Hematopoietic multipotent progenitor cell treated with erythropoietin and hydrocortisone succinate and interleukin-3 and kit ligand, for 15 days (in vitro differentiated cells): ENCODE results near the gene ITIH4.
A peak's percentile ranks its signal among the peaks of the same experiment; 100 is the strongest.

Source experiments
- DNase-seq: peaks from one replicate; pipeline ENCODE4 v3.0.0-alpha.2; 2015; ENCODE audit warnings: low spot score

ITIH4 gene

GRCh38 chr3:52830535-52831258, at the start of gene ITIH4:
Gene ITIH4, minus strand, starts transcription at chr3:52830672. Its CDS starts 30 bp downstream, at chr3:52830642.
- DNase-seq, result no peak

DNA sequence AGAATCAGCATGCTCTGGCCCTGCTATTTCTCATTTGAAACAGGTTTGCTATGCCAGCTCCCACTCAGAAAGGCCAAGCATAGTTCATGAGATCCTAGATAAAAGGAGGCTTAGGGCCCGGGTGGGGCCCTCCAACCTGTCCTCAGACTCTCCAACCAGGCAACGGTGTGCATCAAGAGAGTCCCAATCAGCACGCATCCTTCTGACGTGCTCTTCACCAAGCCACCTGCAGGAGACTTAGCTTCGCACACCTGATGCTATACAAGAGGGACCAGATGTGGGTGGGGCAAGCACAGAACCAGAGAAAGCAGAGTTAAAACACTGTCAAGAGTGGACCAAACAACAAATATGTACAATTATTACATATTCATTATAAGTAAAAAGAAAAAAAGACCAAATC, 49.6 kb upstream of the ITIH4 start:
- no peak for DNase-seq

DNA sequence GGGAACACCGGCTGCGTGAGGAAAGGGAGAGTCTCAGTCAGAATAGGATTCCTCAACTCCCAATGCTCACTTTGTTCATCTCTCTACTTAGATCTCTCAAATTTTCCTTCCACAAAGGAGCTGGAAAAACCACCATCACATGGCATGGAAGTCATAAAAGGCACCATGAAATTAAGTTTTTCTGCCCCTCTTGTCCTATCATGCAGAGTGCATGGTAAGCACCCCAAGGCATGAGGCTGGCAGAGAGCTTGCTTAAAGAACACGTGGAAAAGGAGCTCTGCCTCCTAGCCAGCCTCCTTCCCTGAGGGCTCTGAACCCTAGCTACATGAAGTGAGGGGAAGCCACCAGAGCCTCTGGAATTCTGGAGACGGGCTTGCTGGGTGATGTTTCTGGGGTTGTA, 49.1 kb upstream of the ITIH4 start:
- no peak for DNase-seq

DNA sequence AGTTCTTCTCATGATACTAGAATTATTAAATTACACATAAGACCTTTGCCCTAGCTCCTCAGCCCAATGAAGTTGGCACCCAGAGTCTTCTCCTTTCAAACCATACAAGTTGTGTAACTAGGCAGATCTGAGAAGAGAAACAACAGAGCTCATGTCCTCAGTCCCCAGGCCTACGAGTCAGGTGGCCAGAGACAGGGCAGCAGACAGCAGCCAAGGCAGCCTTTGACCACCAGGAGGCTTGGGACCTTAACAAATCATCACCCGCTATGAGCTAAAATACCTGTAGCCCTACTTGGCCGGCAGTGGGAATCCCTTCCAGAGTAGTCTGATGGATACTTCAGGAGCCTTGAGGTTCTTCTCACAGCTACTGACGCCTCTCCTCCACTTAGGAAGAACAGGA, 48.6 kb upstream of the ITIH4 start:
- no peak for DNase-seq

- DNase-seq, result no peak
These were observed 46.6 kb upstream of the ITIH4 start for GRCh38 chr3:52877085-52877484.

DNA sequence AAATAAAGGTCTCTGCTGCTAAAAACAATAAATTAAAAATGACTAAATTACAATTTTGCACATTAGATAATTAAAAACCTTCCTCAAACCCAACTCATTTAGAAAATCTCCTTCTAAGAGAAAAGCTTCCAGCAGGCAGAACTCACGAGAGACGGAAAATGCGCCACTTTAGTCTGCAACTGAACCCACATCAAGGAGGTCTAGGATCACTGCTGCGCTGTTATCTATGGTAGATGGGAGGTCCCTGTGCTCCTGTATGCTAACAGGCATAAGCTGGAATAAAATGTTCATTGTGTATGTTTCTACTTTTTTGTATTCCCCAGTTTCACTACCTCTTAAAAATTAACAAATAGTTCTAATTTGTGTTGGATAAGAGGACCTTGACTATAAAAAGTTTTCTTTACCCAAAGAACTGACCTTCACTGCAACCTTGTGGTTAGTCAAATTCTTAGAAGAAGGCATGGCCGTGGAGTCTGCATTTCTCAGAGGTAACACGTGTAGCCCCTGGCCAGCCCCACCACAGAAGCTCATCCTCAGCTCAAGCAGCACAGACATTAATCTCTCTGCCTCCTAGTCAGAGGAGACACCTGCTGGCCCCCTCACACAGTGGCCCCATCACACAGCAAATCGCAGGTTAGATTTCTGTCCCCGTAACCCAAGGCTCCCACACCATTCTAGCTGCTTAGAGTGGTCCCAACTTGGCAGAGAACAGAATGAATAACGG, 44.6 kb upstream of the ITIH4 start:
- no peak for DNase-seq

DNA sequence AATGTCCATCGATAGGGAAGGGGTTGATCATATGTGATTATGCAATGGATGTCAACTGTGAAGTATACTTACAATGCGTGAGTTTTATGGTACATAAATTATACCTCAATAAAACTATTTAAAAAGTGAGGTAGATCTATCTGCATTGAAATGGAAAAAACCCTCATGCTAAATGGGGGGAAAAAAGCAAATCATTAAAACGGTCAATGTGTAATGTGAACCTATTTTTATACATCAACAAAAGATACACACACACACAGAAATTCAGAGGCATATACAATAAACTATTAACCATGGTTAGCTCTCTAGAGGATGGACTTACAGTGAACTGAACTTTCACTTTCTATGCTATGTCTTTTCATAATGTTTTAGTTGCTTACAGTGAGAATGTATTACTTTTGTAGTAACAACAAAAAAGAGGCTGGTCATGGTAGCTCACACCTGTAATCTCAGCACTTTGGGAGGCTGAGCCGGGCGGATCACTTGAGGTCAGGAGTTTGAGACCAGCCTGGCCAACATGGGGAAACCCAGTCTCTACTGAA, 43.8 kb upstream of the ITIH4 start:
- DNase-seq, result no peak

GRCh38 chr3:52873433-52874159, 43.1 kb upstream of the ITIH4 start:
- no peak for DNase-seq

DNA sequence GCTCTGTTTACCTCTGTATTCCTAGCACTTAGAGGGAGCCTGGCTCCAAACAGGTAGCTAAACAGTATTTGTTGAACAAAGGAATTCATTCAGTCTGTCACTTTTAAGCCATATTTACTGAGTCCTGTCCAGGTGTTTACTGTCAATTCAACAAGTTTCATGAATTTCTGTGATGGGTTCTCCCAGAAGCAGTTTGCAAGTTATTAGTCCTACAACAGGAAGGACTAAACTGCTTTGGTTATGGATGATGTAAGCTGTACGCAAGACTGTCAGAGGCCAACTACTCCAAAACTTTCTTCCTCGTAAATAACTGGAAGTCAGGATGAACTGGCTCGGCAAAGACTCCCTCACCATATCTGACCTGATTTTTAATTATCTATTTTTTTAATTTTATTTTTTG, 41.8 kb upstream of the ITIH4 start:
- no peak for DNase-seq

DNA sequence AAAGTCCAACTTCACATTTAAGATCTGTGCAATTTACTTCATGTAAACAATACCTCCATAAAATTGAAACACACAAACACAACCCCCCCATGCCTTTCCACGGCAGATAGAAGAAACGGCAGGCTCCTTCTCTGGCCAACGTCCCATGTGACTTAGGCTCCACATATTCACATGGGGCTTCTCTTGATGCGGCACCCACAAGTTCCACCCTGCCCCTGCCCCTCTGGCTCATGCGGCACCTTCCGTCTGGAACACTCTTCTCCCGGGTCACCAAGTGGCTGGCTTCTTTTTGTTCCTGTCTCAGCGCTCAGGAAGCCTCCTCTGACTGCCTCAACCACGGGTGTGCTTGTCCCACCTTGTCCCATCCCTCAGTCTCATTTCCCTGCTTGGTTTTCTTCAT, 41.3 kb upstream of the ITIH4 start:
- DNase-seq, result no peak

GRCh38 chr3:52870471-52870870, 40.0 kb upstream of the ITIH4 start:
- DNase-seq, result no peak

DNA sequence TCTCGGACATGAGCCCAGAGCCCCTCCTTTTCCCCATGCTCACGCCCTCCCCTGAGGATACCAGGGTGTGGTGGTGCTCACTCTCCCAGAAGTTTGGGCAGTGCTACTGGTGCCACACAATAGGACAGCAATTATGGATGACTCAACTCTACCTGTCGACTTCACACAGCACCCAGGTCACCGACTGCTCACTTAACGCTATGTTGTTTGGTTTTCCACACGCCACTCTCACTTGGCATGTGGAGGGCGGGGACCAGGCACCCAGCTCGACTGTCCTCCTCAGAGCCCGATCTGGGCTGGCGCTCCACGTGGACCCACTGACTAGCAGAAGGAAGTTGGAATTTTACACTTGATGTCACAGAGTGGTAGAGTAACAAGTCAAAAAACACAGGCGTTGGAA, 36.0 kb upstream of the ITIH4 start:
- DNase-seq, result no peak

GRCh38 chr3:52865994-52866393, 35.5 kb upstream of the ITIH4 start:
- no peak for DNase-seq

DNA sequence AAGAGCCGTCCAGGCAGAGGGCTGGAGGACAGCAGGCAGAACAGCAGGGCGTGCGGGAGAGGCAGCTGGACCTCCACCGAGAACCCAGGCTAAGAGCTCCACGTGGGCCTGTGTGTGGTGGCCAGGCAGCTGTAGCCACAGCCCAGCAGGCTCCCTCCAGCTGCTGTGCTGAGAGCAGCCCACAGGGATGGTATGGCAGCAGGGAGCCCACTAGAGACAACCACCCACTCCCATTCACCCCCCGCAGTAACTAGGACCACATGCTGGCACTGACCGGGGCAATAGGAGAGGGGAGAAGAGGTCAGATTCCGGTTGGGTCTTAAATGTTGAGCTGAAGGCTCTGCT, 29.9 kb upstream of the ITIH4 start:
- no peak for DNase-seq

DNA sequence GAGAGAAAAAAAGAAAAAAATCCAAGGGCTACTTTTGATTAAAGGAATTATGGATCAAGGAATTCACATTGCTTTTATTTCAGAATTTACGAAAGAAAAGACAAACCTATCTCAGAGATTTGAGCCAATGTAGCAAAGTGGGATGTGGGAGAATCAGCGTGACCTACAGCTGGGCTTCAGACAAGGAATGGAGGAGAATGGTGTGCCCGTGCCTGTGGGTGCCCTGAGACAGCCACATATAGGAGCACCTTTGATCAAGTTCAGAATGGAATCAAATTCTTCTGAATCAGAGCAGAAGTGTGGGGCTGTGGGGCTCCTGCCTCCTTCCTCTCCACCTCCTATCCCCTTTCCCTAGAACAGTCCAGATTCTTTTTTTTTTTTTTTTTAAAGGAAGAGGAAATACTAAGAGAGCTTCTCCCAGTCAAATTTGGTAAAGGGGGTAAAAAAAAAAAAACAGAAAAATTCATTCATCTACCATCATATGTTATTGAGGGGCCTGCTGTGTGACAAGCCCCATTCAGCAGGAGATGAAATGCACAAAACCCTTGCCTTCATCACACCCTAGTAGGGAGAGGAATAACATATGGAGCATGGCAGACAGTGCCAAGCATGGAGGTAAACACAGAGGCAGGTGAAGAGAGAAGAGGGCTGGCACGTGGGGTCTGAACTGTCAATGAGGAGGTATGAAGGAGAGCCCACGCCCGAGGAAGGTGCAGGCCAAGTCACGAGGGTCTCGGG, 29.4 kb upstream of the ITIH4 start:
- DNase-seq, result no peak

DNA sequence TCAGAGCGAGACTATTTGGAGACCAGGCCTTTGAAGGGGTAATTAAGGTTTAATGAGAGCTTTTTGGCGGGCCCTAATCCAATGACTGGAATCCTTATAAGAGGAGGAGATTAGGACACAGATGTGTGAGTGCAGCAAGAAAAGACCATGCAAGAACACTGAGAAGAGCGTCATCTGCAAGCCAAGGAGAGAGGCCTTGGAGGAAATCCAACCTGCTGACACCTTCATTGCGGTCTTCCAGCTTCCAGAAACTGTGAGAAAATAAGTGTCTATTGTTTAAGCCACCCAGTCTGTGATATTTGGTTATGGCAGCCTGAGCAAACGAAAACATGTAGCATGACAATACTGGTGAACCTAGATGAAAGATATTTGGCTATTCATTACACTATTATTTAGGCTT, 27.4 kb upstream of the ITIH4 start:
- DNase-seq, result no peak

- no peak for DNase-seq
These were observed 26.7 kb upstream of the ITIH4 start for GRCh38 chr3:52857133-52857532.

- no peak for DNase-seq
These were observed 26.2 kb upstream of the ITIH4 start for GRCh38 chr3:52856666-52857065.

GRCh38 chr3:52854013-52854412, 23.5 kb upstream of the ITIH4 start:
- DNase-seq, result no peak

DNA sequence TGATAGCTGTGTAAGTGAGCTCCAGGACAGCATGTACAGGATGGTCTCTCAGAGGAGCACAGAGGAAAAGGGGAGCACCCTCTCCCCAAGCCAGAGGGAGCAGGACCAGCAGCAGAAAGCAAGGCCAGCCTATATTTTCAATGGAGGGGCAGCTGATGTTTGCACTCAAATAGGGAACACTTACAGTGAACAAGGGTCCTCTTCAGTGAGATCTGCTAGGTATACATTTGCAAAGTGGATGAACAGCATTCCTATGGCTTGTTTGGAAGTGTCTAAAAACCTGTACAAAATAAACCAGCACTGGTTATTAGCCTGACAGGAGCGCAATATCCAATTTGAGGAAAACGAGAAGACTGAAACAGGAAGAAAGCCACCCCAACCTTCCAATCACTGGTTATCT, 21.9 kb upstream of the ITIH4 start:
- no peak for DNase-seq

DNA sequence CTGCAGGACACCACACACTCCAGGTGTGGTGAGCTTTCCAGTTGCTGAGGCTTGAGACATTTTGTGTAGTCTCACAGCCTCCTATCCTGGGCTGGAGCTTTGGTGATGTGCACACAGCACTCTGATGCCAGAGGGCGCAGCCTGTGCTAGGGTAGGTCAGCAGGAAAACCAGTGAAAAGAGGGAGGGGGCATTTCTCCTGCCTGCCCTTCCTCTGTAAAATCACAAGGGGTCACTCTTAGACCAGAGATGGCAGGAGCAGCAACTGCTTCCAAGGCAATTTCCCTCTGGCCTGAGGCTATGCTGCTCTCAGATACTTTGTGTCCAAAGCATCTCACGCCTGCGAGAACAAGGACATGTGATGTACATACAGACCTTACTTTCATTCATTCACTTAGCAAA, 20.9 kb upstream of the ITIH4 start:
- DNase-seq, result peak; percentile 50

GRCh38 chr3:52849656-52850055, 19.2 kb upstream of the ITIH4 start:
- no peak for DNase-seq
